Raji (cell line): ENCODE results near the gene GIMAP5.

Experiments
- POLR2A ChIP-seq: IDR thresholded peaks from 2 replicates; pipeline ENCODE4 v1.6.1; 2011; ENCODE audit warnings: low read depth, low read length, control low read depth; ENCODE audit not compliant: insufficient read depth

GIMAP5 gene

DNA sequence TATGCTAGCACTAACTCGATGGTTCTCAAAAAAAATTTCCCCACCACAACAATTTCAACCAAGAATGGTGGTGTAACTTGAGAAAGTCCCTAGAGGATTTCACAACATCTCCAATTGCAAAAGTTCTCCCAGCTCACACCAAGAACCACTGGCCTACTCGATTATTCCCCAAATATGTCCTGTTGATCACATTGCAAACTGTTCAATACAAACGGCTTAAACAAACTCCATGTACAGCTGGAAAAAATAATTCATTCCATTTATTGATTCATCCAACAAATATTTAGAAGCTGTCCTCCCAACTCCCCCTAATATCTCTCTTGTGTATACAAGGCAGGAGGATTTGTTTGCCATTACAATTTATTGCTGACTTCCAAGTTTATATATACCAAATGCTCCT is 43.9 kb downstream of the GIMAP5 start:
- TF ChIP-seq POLR2A = no peak

DNA sequence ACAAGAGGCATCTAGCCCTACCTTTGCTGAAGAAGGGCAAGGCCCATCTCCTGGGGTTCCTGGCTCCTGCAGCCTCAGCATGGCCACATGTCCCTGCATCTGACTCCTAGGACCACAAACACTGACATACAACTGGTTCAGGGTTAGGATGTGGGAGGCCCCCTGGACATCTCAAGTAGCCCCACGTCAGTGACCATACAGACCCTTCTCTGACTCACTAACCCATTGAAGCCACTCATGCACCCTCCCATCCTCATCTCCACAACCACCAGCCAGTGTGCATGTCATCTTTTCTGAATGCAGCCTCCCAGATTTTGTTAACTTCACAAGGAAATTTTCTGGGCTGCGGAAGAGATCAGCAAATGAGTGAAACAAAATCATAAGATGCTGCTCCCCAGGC is 44.7 kb downstream of the GIMAP5 start:
- no peak for TF ChIP-seq POLR2A

DNA sequence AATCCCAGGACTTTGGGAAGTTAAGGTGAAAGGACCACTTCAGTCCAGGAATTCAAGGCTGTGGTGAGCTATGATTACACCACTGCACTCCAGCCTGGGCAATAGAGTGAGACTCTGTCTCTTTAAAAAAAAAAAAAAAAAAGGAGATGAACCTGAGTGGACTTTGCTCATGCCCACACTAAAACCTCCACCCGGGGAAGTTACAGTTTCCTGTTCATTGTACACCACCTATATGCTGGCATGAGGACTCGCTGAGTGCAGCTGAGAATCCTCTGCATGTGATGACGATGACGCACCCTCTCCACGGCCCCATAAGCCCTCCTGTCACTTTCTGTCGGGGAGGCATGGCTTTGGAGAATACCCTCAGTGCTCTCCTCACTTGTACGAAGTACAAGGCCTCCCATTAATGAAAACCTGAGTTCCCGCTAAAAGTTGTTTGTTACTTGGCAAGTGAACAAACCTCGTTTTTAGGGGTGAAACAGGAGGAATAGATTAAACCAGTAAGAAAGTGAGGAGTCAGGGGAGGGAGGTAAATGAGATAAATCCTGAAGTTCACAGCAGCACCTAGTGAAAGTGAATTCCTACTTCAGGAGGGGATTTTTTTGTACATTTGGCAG is 47.0 kb downstream of the GIMAP5 start:
- no peak for TF ChIP-seq POLR2A

DNA sequence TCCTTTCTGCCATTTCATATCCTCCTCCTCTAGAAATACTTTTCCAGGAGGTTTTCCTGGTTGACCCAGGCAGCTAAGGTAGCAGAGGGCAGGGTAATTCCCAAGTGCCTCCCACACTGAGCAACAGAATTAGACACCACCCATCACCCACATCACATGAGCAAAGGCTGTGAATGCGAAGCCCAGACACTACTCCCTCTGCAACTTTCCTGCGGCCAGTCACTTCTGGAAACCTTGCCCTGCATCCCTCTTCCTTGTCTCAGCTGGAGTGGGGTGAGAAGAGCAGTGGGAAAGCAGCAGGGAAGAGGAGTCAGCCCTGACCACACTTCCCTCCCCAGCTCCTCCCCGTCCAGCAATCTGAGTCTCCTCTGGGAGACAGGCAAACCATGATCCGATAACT is 47.7 kb downstream of the GIMAP5 start:
- no peak for TF ChIP-seq POLR2A

DNA sequence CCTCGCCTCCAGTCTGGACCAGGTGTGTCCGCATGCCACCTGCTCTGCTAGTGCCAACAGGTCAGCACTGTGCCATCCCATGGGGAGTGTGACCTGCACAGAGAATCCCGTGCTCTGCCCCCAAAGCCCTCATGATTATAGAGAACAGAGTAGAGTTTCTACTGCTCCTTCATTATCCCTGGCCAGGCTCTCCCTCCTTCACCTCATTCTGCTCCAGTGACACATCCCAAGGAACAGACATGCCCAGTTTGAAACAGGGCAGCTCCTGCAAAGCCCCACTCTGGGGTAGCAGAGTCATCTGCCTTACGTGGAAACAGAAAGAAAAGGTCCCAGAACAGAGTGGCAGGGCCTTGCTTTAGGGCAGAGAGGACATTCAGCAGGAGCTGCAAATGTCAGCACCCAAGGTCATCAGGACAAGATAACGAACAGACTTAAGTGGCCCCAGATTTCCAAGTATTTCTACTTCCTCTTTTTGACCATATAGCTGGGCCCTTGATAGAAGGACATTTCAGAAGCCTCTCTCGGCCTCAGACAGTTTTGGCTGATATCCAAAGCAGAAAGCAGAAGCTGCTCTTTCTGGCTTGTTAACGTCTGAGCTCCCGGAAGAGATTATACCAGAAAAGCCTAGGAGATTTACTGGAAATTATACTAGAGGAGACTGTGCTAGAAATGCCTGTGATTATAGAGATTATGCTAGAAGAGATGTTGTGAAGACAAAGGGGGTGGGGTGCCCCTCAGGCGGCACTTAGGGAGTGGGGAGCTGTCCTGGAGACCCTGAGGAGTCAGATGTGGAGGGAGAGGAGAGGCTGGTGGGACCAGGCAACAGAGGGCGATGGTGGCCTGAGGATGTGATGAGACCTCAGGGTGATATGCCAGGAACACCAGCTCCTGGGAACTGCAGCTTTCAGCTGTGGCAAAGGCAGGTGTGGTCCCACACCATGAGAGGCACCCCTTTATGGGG is 50.4 kb downstream of the GIMAP5 start:
- no peak for TF ChIP-seq POLR2A

DNA sequence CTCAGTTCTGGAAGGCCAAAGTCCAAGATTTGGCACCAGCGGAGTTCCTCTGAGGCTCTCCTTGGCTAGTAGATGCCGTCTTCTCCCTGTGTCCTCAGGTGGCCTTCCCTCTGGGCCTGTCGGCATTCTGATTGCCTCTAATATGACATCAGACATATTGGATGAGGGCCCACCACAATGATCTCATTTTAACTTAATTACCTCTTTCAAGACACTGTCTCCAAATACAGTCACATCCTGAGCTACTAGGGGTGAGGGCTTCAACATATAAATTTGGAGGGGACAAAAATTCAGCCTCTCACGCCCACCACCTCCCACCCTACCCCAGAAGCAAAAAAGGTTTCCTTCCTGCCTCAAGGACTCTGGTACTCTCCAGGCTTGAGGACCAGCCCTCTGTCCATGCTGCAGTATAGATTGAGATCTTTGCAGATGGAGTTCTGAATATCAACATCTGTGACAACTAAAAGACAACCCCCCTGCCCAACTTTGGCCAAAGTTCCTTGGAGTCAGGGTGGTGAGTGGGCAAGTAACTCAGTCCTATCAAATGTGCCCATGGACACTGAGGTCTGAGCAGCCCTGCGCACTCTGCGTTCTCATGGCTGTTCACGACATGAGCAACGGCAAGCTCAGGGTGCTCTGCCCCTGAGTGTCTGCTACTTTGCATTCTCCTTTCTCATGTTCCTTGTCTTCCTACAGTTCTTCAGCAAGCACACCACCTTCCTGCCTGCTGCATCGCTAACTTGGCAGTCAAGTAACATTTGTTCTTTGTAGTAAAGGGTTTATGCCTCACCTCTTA is 51.5 kb downstream of the GIMAP5 start:
- no peak for TF ChIP-seq POLR2A

DNA sequence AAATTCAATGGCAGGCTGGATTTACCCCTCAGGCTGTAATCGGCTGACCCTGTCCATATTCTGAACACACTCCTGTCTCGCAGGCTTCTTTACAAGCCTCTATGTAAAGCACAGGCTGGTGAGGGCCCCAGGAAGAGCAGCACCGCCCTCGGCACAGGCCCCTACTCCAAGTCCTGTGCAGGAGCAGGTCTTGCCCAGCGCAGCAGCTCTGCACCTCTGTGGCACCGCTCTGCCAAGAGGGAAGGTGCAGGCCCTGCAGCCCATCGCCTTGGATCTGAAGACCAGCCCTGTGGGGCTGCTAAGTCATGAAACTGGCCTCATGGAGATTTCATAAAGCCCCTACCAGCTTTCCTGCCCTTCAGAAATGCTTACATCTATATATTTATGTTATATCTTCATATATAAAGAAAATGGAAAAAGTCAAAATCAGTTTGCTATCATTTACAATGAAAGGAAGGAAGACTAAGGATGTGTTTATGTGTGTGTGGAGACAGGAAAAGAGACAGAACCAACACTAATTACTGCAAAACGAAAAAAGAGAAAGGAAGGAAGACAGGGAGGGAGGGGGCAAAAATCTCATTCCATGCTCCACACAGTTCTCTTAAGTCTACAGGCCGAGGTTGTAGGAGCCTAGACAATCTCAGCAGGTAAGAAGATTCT is 53.3 kb downstream of the GIMAP5 start:
- no peak for TF ChIP-seq POLR2A

DNA sequence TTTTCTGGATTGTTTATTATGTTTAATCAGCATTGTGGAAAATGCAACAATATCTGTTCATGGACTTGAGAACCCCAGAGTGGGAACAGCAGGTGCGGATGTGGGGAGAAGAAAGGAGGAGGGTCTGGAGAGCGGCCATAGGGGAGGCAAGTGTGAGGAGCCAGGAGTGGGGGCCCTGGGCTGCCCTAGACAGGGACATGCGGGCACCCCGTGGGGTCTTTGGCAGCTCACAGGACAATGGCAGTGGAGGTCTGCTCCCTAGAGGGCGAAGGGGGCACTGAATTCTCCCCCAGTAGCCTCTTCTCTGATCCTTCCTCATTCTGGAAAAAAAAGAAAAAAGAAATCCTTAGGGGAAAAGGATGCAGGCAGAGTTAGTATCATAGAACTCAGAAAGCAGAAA is 54.1 kb downstream of the GIMAP5 start:
- no peak for TF ChIP-seq POLR2A

DNA sequence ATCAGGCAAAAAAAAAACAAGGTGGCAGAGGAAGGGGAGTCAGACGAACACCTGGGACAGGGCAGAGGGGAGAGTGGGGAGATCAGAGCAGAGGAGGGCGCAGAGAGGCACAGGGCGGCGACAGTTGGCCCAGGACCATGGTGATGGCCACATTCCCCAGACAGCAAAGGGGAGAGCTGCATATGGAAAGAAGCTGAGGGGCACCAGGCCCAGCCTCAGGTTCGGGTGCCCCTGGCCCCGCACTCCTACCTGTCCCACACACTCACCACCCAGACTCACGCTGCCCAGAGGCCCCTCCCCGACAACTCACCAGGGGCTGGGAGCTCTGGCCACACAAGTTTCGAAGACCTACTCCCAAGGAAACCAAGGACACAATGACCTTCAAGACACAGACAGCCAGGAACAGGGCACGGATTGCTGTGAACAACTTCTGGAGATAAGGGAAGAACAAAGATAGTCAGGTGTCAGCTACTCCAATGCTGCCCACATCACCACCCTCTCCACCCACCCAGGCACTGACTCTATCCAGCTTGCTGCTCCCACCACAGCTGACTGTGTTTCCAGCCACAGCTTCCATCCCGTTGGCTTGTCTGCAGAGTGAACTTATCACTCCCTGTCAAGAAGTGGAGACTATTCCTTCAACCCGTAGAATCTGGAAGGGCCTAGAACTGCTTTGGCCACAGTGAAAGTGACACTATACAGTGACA is 54.7 kb downstream of the GIMAP5 start:
- no peak for TF ChIP-seq POLR2A
